ENCODE data around the gene FLII. TPM values are rescaled to one million over a fixed set of nuclear protein-coding genes. Genes with fewer than 3 reads are reported as not detected.

FLII gene
- total and polyA plus RNA-seq, 2 of the 13 experiments (the other 11 are each of a cell fraction or from before 2014, with no cell fraction given): 130 to 303 TPM

DNA sequence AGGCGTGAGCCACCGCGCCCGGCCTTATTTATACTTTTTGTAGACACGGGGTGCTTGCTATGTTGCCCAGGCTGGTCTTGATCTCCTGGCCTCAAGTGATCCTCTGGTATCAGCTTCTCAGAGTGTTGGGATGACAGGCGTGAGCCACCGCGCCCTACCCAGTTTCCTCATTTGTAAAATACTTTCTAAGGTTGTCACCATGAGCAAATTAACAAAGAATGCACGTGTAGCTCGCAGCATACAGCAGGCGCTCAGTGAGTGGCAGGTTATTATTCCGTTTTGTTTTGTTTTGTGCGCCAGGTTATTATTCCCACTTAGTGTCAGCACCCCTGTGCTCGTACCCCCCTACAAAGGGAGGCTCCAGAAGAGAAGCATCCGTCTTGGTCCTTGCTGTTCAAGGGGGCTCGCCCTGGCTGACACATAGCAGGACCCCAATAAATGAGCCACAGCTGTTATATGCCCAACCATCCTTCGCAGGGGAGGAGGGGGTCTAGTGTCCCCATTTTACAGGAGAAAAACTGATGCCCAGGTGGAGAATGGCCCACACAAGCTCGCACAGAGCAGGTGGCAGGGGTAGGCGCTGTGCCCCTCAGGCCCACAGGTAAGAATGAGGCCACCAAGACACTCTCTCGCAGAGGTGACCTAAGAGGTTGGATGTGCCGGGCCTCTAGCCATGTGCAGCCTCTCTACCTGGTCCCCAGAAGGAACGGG, 1.2 kb upstream of the FLII start (continued):
- TF ChIP-seq SOX13 (IDR thresholded peaks at IDR 0.05): no peak
- TF ChIP-seq SOX13 (CRISPR knock-in tag; conservative IDR thresholded peaks at IDR 0.05 in 1 of 2, IDR thresholded peaks at IDR 0.05 in 1 of 2): no peak
- TF ChIP-seq, protein P1, sequence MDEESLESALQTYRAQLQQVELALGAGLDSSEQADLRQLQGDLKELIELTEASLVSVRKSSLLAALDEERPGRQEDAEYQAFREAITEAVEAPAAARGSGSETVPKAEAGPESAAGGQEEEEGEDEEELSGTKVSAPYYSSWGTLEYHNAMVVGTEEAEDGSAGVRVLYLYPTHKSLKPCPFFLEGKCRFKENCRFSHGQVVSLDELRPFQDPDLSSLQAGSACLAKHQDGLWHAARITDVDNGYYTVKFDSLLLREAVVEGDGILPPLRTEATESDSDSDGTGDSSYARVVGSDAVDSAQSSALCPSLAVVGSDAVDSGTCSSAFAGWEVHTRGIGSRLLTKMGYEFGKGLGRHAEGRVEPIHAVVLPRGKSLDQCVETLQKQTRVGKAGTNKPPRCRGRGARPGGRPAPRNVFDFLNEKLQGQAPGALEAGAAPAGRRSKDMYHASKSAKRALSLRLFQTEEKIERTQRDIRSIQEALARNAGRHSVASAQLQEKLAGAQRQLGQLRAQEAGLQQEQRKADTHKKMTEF (CRISPR knock-in tag; IDR thresholded peaks at IDR 0.05): no peak
- TF ChIP-seq ZBTB20 (CRISPR knock-in tag; IDR thresholded peaks at IDR 0.05; ENCODE audit: borderline replicate concordance, low read depth): no peak
- TF ChIP-seq, protein P2, sequence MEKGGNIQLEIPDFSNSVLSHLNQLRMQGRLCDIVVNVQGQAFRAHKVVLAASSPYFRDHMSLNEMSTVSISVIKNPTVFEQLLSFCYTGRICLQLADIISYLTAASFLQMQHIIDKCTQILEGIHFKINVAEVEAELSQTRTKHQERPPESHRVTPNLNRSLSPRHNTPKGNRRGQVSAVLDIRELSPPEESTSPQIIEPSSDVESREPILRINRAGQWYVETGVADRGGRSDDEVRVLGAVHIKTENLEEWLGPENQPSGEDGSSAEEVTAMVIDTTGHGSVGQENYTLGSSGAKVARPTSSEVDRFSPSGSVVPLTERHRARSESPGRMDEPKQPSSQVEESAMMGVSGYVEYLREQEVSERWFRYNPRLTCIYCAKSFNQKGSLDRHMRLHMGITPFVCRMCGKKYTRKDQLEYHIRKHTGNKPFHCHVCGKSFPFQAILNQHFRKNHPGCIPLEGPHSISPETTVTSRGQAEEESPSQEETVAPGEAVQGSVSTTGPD (CRISPR knock-in tag; IDR thresholded peaks at IDR 0.05): no peak
- TF ChIP-seq ZKSCAN1 (IDR thresholded peaks at IDR 0.05; ENCODE audit: low read length): no peak
- TF ChIP-seq HDAC1 (CRISPR knock-in tag; IDR thresholded peaks at IDR 0.05): 0 out of 2 replicates have a peak, but pooled peaks have one; percentile 20
- no peak for TF ChIP-seq ZNF776 (CRISPR knock-in tag; IDR thresholded peaks at IDR 0.05)
- no peak for TF ChIP-seq MTA3 (CRISPR knock-in tag; IDR thresholded peaks at IDR 0.05)
- TF ChIP-seq RFXANK (CRISPR knock-in tag; IDR thresholded peaks at IDR 0.05): no peak
- TF ChIP-seq TOE1 (CRISPR knock-in tag; IDR thresholded peaks at IDR 0.05): no peak
- peak; percentile 78; the same call in 1 of the 2 replicates for TF ChIP-seq ZSCAN30 (CRISPR knock-in tag; IDR thresholded peaks at IDR 0.05)
- no peak for TF ChIP-seq ZNF292 (CRISPR knock-in tag; IDR thresholded peaks at IDR 0.05; ENCODE audit: borderline replicate concordance, low read depth)
- TF ChIP-seq NFKBIZ (CRISPR knock-in tag; IDR thresholded peaks at IDR 0.05): no peak
- TF ChIP-seq RARG (CRISPR knock-in tag; IDR thresholded peaks at IDR 0.05; ENCODE audit: low read depth): no peak
- TF ChIP-seq, protein P3, sequence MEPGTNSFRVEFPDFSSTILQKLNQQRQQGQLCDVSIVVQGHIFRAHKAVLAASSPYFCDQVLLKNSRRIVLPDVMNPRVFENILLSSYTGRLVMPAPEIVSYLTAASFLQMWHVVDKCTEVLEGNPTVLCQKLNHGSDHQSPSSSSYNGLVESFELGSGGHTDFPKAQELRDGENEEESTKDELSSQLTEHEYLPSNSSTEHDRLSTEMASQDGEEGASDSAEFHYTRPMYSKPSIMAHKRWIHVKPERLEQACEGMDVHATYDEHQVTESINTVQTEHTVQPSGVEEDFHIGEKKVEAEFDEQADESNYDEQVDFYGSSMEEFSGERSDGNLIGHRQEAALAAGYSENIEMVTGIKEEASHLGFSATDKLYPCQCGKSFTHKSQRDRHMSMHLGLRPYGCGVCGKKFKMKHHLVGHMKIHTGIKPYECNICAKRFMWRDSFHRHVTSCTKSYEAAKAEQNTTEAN (CRISPR knock-in tag; conservative IDR thresholded peaks at IDR 0.05): no peak
- peak; percentile 10; the same call in 1 of the 2 replicates for TF ChIP-seq ZSCAN9 (CRISPR knock-in tag; IDR thresholded peaks at IDR 0.05; ENCODE audit: borderline replicate concordance)
- TF ChIP-seq MTF1 (CRISPR knock-in tag; IDR thresholded peaks at IDR 0.05): no peak
- no peak for TF ChIP-seq NAIF1 (CRISPR knock-in tag; IDR thresholded peaks at IDR 0.05; ENCODE audit: borderline replicate concordance)
- no peak for TF ChIP-seq MXD4 (CRISPR knock-in tag; IDR thresholded peaks at IDR 0.05)
- TF ChIP-seq HHEX (CRISPR knock-in tag; IDR thresholded peaks at IDR 0.05): no peak
- TF ChIP-seq NFE2L2 (IDR thresholded peaks at IDR 0.05; ENCODE audit: low read length): no peak
- TF ChIP-seq HMG20B (CRISPR knock-in tag; conservative IDR thresholded peaks at IDR 0.05): no peak
- no peak for TF ChIP-seq ZNF264 (CRISPR knock-in tag; IDR thresholded peaks at IDR 0.05)
- 0 out of 2 replicates have a peak, but pooled peaks have one; percentile 17 for TF ChIP-seq ELF3 (CRISPR knock-in tag; IDR thresholded peaks at IDR 0.05)
- no peak for TF ChIP-seq ETV5 (CRISPR knock-in tag; IDR thresholded peaks at IDR 0.05; ENCODE audit: borderline replicate concordance)
- TF ChIP-seq AKAP8 (CRISPR knock-in tag; IDR thresholded peaks at IDR 0.05): no peak
- 0 out of 2 replicates have a peak, but pooled peaks have one; percentile 11 for TF ChIP-seq ZMAT3 (CRISPR knock-in tag; conservative IDR thresholded peaks at IDR 0.05)
- no peak for TF ChIP-seq HNF4A (CRISPR knock-in tag; IDR thresholded peaks at IDR 0.05)
- TF ChIP-seq NR1H2 (CRISPR knock-in tag; IDR thresholded peaks at IDR 0.05; ENCODE audit: borderline replicate concordance, low read depth): no peak

All from HepG2 (cell line).